Osteocyte (in vitro differentiated cells): ENCODE measurements around the gene CYP26A1. TPM values are rescaled to one million over a fixed set of nuclear protein-coding genes. Genes with fewer than 3 reads are reported as not detected.

Source experiments
- DNase-seq: peaks from one replicate; pipeline ENCODE4 v3.0.0; 2021; ENCODE audit warnings: mixed read lengths; ENCODE audit not compliant: unreplicated experiment; ENCODE audit errors: extremely low spot score
- H3K27ac Mint-ChIP-seq: one replicate; pipeline ENCODE4 v1.8.0; 2021; ENCODE audit warnings: mild to moderate bottlenecking, mixed read lengths; ENCODE audit not compliant: unreplicated experiment
- H3K27me3 Mint-ChIP-seq: one replicate; pipeline ENCODE4 v1.8.0; 2021; ENCODE audit warnings: mixed read lengths; ENCODE audit not compliant: unreplicated experiment
- H3K36me3 Mint-ChIP-seq: one replicate; pipeline ENCODE4 v1.8.0; 2021; ENCODE audit warnings: mixed read lengths; ENCODE audit not compliant: unreplicated experiment
- H3K4me1 Mint-ChIP-seq: one replicate; pipeline ENCODE4 v1.8.0; 2021; ENCODE audit warnings: mixed read lengths; ENCODE audit not compliant: unreplicated experiment
- H3K4me3 Mint-ChIP-seq: one replicate; pipeline ENCODE4 v1.8.0; 2021; ENCODE audit warnings: mild to moderate bottlenecking, moderate library complexity, mixed read lengths; ENCODE audit not compliant: unreplicated experiment
- H3K9me3 Mint-ChIP-seq: one replicate; pipeline ENCODE4 v1.8.0; 2021; ENCODE audit warnings: mixed read lengths; ENCODE audit not compliant: unreplicated experiment
- CTCF ChIP-seq: fragments of 200-600 bp; sonication (generic); IDR thresholded peaks from 2 replicates; pipeline ENCODE4 v1.5.0; 2021; ENCODE audit warnings: antibody characterized with exemption, mild to moderate bottlenecking, moderate library complexity
- total RNA-seq: library from RNA; stranded (reverse); gene quantifications from 2 replicates; pipeline ENCODE4 v1.2.1, GENCODE V29; 2021

The CYP26A1 gene
- total RNA-seq, 1 donor from 2014 or later: not detected

GRCh38 chr10:93072225-93072712 is 1.4 kb upstream of the CYP26A1 start:
- no peak for DNase-seq
- Mint-ChIP-seq H3K4me1 (peaks cover 45% of the 10 kb centered on the region), H3K9me3 (no peaks in the 10 kb centered on the region), H3K27ac (no peak overlapping the region), H3K36me3 (no peaks in the 10 kb centered on the region), H3K4me3 (peak overlapping the region; percentile 74), H3K27me3 (peaks cover 77% of the 10 kb centered on the region)
- no peak for TF ChIP-seq CTCF

GRCh38 chr10:93072713-93073538 is 767 bp upstream of the CYP26A1 start:
- no peak for DNase-seq
- H3K36me3 Mint-ChIP-seq: no peaks in the 10 kb centered on the region
- H3K27ac Mint-ChIP-seq: no peak overlapping the region
- no peaks in the 10 kb centered on the region for H3K9me3 Mint-ChIP-seq
- TF ChIP-seq CTCF: no peak
- peaks cover 73% of the 10 kb centered on the region for H3K27me3 Mint-ChIP-seq
- H3K4me3 Mint-ChIP-seq: peak overlapping the region; percentile 74
- peaks cover 41% of the 10 kb centered on the region for H3K4me1 Mint-ChIP-seq

- Mint-ChIP-seq H3K27me3 (peaks cover 60% of the 10 kb centered on the region), H3K9me3 (no peaks in the 10 kb centered on the region), H3K36me3 (no peaks in the 10 kb centered on the region), H3K27ac (no peak overlapping the region), H3K4me1 (peaks cover 31% of the 10 kb centered on the region), H3K4me3 (peak overlapping the region; percentile 74)
- DNase-seq: no peak
- peak; percentile 47 for TF ChIP-seq CTCF
These were observed 479 bp downstream of the CYP26A1 start for GRCh38 chr10:93074147-93074596.

GRCh38 chr10:93074597-93075368 is 1.1 kb downstream of the CYP26A1 start:
- peaks cover 58% of the 10 kb centered on the region for H3K27me3 Mint-ChIP-seq
- H3K36me3 Mint-ChIP-seq: no peaks in the 10 kb centered on the region
- H3K4me1 Mint-ChIP-seq: peaks cover 31% of the 10 kb centered on the region
- no peak for DNase-seq
- H3K27ac Mint-ChIP-seq: no peak overlapping the region
- H3K9me3 Mint-ChIP-seq: no peaks in the 10 kb centered on the region
- H3K4me3 Mint-ChIP-seq: peak overlapping the region; percentile 74
- TF ChIP-seq CTCF: no peak
